Measurements from ENCODE around the gene YAE1. TPM values are rescaled to one million over a fixed set of nuclear protein-coding genes. Genes with fewer than 3 reads are reported as not detected.

The YAE1 gene
- total RNA-seq, 4 donors from 2014 or later = 14.9 to 49.6 (median 31.8) TPM

DNA sequence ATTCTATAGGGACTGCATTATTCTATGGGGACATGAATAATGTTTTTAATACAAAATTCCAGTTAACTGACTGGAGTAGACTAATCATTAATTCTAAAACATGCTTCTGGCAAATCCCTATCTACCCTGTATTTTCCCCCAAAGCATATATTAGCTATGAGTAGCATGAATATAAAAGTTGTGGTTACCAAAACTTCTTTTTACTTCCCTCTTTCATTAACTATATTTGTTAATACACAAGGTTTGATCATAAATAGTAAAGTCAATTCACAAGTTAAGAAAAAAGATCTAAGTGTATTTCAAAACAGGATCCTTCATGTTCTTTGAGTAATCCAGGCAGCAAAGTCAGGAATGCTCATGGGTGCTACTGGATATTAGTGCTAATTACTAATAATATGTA is 54.3 kb downstream of the YAE1 start:
- Histone ChIP-seq H3K27me3 (no peaks in the 10 kb centered on the region), H3K4me3 (no peak overlapping the region), H3K27ac (no peak overlapping the region), H3K4me1 (peaks cover 0 to 14% (median 1%) of the 10 kb centered on the region in 4 donors), H3K36me3 (no peaks in the 10 kb centered on the region), H3K9me3 (no peaks in the 10 kb centered on the region)
- TF ChIP-seq, protein P1, sequence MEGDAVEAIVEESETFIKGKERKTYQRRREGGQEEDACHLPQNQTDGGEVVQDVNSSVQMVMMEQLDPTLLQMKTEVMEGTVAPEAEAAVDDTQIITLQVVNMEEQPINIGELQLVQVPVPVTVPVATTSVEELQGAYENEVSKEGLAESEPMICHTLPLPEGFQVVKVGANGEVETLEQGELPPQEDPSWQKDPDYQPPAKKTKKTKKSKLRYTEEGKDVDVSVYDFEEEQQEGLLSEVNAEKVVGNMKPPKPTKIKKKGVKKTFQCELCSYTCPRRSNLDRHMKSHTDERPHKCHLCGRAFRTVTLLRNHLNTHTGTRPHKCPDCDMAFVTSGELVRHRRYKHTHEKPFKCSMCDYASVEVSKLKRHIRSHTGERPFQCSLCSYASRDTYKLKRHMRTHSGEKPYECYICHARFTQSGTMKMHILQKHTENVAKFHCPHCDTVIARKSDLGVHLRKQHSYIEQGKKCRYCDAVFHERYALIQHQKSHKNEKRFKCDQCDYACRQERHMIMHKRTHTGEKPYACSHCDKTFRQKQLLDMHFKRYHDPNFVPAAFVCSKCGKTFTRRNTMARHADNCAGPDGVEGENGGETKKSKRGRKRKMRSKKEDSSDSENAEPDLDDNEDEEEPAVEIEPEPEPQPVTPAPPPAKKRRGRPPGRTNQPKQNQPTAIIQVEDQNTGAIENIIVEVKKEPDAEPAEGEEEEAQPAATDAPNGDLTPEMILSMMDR (IDR thresholded peaks at IDR 0.05) = no peak
- TF ChIP-seq POLR2A (IDR thresholded peaks at IDR 0.05) = no peak
- no peak for DNase-seq

DNA sequence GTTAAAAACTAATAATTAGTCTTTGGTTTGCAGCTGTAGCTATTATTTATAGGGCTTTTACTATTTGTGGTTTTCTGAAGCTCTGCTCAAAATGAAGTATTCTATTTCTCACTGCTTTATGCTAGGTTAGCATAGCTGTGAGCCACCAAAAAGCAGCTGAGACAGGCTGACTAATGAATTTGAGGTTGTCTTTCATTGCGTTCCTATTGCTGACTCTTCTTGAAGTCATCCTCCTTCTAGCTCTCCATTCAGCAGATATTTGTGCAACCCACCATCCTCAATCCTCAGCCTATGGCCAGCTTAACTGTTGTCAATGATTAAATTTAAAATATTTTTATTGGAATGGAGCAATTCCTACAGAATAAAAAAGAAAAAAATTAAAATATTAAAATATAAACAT is 55.1 kb downstream of the YAE1 start:
- DNase-seq = no peak
- H3K4me1 ChIP-seq = peaks cover 0 to 19% (median 1%) of the 10 kb centered on the region in 4 donors
- H3K27me3 ChIP-seq = no peaks in the 10 kb centered on the region
- H3K36me3 ChIP-seq = no peaks in the 10 kb centered on the region
- H3K27ac ChIP-seq = no peak overlapping the region
- no peak for TF ChIP-seq POLR2A (IDR thresholded peaks at IDR 0.05)
- H3K4me3 ChIP-seq = no peak overlapping the region
- H3K9me3 ChIP-seq = no peaks in the 10 kb centered on the region

DNA sequence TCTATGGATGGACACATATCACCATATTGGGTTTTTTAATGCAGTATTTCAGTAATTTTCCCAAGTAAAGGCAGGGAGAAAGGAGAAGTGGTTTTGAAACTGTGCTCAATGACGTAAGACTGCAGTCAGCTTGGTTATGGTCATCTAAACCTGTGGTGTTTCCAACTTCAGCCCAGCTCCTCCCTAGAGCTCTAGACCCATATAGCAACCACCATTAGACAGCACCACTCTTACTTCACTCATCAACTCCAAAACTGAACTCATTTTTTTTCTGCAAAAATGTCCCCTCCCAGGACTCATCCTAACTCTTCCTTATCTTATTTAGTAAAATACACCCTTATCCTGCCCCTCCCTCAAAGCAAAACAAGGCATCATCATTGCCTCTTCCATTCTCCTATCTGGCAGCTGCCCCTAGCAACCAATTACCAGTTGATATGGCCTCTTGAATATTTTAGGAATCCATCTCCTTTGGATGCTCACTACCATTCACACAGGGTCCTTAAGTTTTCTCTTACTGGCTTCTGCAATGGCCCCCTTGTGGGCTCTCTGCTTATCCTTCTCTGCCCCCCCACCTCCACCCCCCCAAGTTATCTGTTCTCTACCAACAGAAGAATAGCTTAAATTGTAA is 55.7 kb downstream of the YAE1 start:
- peaks cover 0 to 21% (median 1%) of the 10 kb centered on the region in 4 donors for H3K4me1 ChIP-seq
- no peak for DNase-seq
- no peaks in the 10 kb centered on the region for H3K27me3 ChIP-seq
- no peak overlapping the region for H3K27ac ChIP-seq
- no peak overlapping the region for H3K4me3 ChIP-seq
- no peaks in the 10 kb centered on the region for H3K36me3 ChIP-seq
- TF ChIP-seq POLR2A (IDR thresholded peaks at IDR 0.05) = no peak
- TF ChIP-seq, protein P1 (IDR thresholded peaks at IDR 0.05) = no peak
- no peaks in the 10 kb centered on the region for H3K9me3 ChIP-seq

Other genes with a start within 250 kb of the YAE1 start
- 10 to 100 TPM; 20.5 to 31.0 (median 26.3) TPM for gene RALA, start 57.2 kb downstream of the YAE1 start, total RNA-seq

All from Peyer's patch (tissue), 4 donors.